GM12873 (cell line): Measurements from ENCODE around the gene ACP7.

Experiments
- CTCF ChIP-seq: IDR thresholded peaks from 2 replicates; pipeline ENCODE4 v1.5.1; 2012; ENCODE audit warnings: low read depth, mild to moderate bottlenecking, moderate library complexity, low read length, control low read depth; ENCODE audit not compliant: insufficient read depth; ENCODE audit errors: missing control alignments

ACP7 gene

DNA sequence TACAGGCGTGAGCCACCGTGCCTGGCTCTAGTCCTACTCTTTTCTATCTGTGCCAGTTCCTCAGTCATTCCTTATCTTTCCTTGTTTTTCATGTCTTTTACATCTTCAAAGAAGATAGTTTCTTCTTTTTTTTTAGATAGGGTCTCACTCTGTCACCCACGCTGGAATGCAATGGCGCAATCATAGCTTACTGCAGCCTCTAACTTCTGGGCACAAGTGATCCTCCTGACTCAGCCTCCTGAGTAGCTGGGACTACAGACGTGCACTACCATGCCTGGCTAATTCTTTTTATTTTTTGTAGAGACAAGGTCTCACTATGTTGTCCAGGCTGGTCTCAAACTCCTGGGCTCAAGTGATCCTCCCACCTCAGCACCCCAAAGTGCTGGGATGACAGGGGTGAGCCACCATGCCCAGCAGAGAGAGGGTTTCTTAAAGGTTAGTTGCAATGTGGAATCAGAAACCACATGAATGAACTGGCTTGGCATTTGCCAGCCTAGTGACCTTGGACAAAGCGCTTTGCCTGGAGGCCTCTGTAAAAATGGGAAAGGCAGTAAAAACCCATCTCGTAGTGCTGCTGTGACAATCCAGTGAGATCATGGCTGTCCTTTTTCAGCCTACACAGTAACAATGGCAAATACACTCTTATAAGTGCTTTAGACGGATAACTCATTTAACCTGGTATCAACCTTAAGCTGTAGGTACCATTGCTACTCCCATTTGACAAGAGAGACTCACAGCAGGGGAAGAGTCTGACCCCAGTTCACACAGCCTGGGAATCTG is 3.9 kb downstream of the ACP7 start:
- no peak for TF ChIP-seq CTCF

GRCh38 chr19:39090881-39091280 is 6.7 kb downstream of the ACP7 start:
- no peak for TF ChIP-seq CTCF

GRCh38 chr19:39097299-39097698 is 13.1 kb downstream of the ACP7 start:
- TF ChIP-seq CTCF = no peak

- TF ChIP-seq CTCF = no peak
Measured at GRCh38 chr19:39097721-39098120, 13.6 kb downstream of the ACP7 start.

- TF ChIP-seq CTCF = no peak
Measured at GRCh38 chr19:39098365-39099269, 14.4 kb downstream of the ACP7 start.

DNA sequence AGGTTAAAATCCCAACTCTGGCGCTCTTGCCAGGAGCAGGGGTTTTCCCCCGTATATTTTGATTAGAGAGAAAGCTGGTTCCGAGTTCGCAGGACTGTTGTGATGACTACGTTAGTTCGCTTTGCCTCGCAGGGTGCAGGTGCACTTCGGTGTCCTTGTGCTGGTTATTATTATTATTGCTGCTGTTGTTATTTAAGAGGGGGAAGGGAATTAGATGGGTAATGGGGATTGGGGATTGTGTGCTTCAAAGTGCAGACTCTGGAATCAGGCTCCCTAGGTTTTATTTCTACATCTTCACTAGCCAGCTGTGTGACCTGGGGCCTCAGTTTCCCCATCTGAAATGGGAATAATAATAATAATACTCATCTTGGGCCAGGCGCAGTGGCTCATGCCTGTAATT is 15.2 kb downstream of the ACP7 start:
- no peak for TF ChIP-seq CTCF

- no peak for TF ChIP-seq CTCF
Measured at GRCh38 chr19:39100500-39101166, 16.5 kb downstream of the ACP7 start.
